Measurements from ENCODE around the gene DLGAP3. TPM values are rescaled to one million over a fixed set of nuclear protein-coding genes. Genes with fewer than 3 reads are reported as not detected.
A peak's percentile ranks its signal among the peaks of the same experiment; 100 is the strongest.

The DLGAP3 gene
- total and polyA plus RNA-seq, 2 of the 13 experiments (the other 11 are each of a cell fraction or from before 2014, with no cell fraction given): 0.03 to 0.04 TPM

DNA sequence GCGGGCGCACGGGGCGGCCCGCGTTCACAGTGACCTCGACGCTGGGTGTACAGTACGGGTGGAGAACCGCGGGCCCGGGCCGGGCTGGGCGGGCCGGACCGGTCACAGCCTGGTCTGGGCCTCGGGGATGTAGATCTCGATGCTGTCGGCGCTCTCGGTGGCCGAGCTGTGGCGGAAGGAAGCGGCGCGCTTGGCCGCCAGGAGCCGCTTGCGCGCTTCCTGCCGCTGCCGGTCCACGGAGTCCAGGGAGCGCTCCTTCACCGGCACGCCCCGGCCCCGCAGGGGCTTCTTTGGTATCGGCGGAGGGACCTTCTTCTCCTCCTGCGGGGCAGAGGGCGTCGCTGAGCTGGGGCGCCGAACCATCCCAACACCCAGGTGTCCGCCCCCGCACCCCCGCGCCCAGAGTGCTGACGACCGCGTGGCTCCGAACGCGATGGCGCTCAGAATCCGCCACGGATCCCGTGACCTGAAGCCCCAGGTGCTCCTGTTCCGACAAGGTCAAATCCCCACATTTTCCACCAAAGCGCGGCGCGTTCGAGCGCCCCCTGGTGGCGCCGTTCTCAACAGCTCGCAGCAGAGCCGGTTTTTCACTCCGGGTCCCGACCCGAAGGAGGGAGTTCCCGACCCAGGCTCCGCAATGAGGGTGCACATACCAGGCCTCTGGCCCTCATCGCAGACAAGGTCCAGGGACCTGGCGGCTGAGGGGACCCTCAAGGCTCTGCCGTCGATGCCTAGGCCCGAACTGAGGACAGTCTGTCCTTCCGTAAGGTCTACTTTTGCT lies 63.3 kb downstream of the DLGAP3 start (continued):
- TF ChIP-seq KDM1A (CRISPR knock-in tag; IDR thresholded peaks at IDR 0.05): no peak
- TF ChIP-seq ETV6 (CRISPR knock-in tag; conservative IDR thresholded peaks at IDR 0.05): no peak
- no peak for TF ChIP-seq JARID2 (CRISPR knock-in tag; IDR thresholded peaks at IDR 0.05; ENCODE audit: insufficient replicate concordance)
- no peak for TF ChIP-seq JUNB (CRISPR knock-in tag; IDR thresholded peaks at IDR 0.05; ENCODE audit: borderline replicate concordance)
- TF ChIP-seq, protein P1, sequence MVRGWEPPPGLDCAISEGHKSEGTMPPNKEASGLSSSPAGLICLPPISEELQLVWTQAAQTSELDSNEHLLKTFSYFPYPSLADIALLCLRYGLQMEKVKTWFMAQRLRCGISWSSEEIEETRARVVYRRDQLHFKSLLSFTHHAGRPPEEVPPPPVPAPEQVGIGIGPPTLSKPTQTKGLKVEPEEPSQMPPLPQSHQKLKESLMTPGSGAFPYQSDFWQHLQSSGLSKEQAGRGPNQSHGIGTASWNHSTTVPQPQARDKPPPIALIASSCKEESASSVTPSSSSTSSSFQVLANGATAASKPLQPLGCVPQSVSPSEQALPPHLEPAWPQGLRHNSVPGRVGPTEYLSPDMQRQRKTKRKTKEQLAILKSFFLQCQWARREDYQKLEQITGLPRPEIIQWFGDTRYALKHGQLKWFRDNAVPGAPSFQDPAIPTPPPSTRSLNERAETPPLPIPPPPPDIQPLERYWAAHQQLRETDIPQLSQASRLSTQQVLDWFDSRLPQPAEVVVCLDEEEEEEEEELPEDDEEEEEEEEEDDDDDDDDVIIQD (CRISPR knock-in tag; IDR thresholded peaks at IDR 0.05; ENCODE audit: low read depth): no peak
- no peak for TF ChIP-seq FOXM1 (CRISPR knock-in tag; IDR thresholded peaks at IDR 0.05)
- no peak for TF ChIP-seq CBFB (CRISPR knock-in tag; IDR thresholded peaks at IDR 0.05)
- TF ChIP-seq, protein P2, sequence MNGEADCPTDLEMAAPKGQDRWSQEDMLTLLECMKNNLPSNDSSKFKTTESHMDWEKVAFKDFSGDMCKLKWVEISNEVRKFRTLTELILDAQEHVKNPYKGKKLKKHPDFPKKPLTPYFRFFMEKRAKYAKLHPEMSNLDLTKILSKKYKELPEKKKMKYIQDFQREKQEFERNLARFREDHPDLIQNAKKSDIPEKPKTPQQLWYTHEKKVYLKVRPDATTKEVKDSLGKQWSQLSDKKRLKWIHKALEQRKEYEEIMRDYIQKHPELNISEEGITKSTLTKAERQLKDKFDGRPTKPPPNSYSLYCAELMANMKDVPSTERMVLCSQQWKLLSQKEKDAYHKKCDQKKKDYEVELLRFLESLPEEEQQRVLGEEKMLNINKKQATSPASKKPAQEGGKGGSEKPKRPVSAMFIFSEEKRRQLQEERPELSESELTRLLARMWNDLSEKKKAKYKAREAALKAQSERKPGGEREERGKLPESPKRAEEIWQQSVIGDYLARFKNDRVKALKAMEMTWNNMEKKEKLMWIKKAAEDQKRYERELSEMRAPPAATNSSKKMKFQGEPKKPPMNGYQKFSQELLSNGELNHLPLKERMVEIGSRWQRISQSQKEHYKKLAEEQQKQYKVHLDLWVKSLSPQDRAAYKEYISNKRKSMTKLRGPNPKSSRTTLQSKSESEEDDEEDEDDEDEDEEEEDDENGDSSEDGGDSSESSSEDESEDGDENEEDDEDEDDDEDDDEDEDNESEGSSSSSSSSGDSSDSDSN (CRISPR knock-in tag; IDR thresholded peaks at IDR 0.05): peak; percentile 50; the same call in 1 of the 2 replicates
- TF ChIP-seq ZBTB8A (CRISPR knock-in tag; IDR thresholded peaks at IDR 0.05; ENCODE audit: borderline replicate concordance, low read depth): no peak
- TF ChIP-seq ZNF850 (CRISPR knock-in tag; conservative IDR thresholded peaks at IDR 0.05): no peak
- TF ChIP-seq ZFP36L2 (CRISPR knock-in tag; IDR thresholded peaks at IDR 0.05): no peak
- no peak for TF ChIP-seq ZNF589 (CRISPR knock-in tag; conservative IDR thresholded peaks at IDR 0.05)
- no peak for TF ChIP-seq KLF12 (CRISPR knock-in tag; IDR thresholded peaks at IDR 0.05; ENCODE audit: borderline replicate concordance)
- TF ChIP-seq, protein P3, sequence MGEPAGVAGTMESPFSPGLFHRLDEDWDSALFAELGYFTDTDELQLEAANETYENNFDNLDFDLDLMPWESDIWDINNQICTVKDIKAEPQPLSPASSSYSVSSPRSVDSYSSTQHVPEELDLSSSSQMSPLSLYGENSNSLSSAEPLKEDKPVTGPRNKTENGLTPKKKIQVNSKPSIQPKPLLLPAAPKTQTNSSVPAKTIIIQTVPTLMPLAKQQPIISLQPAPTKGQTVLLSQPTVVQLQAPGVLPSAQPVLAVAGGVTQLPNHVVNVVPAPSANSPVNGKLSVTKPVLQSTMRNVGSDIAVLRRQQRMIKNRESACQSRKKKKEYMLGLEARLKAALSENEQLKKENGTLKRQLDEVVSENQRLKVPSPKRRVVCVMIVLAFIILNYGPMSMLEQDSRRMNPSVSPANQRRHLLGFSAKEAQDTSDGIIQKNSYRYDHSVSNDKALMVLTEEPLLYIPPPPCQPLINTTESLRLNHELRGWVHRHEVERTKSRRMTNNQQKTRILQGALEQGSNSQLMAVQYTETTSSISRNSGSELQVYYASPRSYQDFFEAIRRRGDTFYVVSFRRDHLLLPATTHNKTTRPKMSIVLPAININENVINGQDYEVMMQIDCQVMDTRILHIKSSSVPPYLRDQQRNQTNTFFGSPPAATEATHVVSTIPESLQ (CRISPR knock-in tag; conservative IDR thresholded peaks at IDR 0.05): no peak
- TF ChIP-seq, protein P4, sequence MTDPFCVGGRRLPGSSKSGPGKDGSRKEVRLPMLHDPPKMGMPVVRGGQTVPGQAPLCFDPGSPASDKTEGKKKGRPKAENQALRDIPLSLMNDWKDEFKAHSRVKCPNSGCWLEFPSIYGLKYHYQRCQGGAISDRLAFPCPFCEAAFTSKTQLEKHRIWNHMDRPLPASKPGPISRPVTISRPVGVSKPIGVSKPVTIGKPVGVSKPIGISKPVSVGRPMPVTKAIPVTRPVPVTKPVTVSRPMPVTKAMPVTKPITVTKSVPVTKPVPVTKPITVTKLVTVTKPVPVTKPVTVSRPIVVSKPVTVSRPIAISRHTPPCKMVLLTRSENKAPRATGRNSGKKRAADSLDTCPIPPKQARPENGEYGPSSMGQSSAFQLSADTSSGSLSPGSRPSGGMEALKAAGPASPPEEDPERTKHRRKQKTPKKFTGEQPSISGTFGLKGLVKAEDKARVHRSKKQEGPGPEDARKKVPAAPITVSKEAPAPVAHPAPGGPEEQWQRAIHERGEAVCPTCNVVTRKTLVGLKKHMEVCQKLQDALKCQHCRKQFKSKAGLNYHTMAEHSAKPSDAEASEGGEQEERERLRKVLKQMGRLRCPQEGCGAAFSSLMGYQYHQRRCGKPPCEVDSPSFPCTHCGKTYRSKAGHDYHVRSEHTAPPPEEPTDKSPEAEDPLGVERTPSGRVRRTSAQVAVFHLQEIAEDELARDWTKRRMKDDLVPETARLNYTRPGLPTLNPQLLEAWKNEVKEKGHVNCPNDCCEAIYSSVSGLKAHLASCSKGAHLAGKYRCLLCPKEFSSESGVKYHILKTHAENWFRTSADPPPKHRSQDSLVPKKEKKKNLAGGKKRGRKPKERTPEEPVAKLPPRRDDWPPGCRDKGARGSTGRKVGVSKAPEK (CRISPR knock-in tag; IDR thresholded peaks at IDR 0.05; ENCODE audit: borderline replicate concordance): no peak
- no peak for TF ChIP-seq FOXK2 (IDR thresholded peaks at IDR 0.05)
- TF ChIP-seq, protein P5, sequence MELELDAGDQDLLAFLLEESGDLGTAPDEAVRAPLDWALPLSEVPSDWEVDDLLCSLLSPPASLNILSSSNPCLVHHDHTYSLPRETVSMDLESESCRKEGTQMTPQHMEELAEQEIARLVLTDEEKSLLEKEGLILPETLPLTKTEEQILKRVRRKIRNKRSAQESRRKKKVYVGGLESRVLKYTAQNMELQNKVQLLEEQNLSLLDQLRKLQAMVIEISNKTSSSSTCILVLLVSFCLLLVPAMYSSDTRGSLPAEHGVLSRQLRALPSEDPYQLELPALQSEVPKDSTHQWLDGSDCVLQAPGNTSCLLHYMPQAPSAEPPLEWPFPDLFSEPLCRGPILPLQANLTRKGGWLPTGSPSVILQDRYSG (CRISPR knock-in tag; IDR thresholded peaks at IDR 0.05): no peak
- no peak for TF ChIP-seq ZNF720 (CRISPR knock-in tag; IDR thresholded peaks at IDR 0.05)

All from HepG2 (cell line).